ENCODE measurements around the gene FASTK.

The FASTK gene

DNA sequence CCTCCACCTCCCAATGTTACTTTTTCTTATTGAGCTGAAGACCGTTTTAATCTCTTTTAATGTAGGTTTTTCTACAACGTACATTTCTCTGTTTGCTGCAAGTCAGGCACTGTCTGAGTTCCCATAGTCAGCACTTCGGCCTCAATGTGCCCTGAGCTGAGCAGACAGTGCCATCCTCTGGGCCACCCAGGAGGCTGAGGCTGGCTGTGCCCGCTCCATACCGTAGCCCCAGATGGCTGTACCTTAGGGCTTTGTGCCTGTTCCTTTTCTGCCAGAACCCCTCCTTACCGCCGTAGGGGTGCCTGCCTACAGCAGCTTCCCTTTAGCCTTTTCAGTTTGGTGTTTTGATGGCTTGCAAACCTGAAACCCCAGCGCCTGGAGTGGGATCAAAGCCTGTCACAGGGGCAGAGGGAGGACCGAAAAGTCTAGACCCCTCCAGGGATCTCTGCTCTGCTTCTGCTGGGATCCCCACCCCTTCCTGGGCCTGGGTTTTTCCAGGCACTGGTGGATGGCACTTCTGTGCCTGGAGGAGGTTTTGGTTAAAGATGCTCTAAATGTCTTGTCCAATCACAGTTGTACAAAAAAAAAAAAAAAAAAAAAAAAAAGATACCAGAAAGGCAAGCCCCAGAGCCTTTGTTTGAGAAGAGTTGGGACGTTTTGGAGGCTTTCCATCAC, 14.7 kb upstream of the FASTK start:
- peak; percentile 31 for DNase-seq

DNA sequence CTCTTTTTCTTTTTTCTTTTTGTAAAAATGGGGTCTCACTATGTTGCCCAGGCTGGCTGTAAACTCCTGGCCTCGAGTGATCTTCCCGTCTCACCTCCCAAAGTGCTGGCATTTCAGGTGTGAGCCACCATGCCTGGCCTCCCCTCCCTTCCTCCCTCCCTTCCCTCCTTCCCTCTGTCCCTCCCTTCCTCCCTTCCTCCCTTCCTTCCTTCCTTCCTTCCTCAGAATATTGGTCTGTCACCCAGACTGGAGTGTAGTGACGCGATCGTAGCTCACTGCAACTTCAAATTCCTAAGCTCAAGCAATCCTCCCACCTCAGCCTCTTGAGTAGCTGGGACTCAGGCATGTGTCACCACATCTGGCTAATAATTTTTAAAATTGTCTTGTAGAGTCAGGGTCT, 14.1 kb upstream of the FASTK start:
- DNase-seq: no peak

GRCh38 chr7:151093748-151094147, 13.1 kb upstream of the FASTK start:
- no peak for DNase-seq

DNA sequence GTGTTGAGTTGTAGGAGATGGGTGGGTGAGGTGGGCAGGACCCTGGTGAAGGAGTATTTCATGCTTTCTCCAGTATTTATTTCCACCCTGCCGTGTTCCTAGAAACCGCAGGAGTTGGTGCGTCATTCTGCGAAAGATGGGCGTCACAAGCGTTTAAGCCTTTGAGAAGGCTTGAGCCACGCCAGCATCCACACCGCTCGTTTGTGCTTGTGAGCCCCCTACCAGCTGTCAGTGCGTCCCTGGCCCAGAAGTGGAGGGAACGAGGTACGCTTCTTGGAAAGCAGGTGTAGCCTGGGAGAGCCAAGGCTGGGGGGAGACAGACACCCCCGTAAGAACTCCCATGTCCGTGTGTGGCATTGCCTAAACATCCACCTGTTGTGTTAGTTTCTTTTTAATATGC, 11.4 kb upstream of the FASTK start:
- DNase-seq: no peak

DNA sequence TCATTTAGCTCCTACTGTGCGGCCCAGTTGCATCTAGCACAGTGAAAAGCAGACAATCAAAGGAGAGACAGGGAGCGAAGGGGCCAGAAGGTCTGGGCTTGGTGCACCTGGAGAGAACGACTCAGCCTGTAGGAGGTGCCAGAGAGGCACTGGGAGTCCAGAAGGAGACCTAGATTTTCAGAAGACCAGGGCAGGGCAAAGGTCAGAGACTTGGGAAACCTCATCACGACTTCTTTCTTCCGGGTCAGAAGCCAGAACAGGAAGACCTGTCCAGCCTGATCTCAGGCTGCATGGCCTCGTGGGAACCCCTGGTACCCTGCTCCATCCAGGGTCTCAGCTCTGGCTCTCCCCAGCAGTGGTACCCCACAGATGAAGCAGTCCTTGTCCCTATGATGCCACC, 10.8 kb upstream of the FASTK start:
- peak; percentile 42 for DNase-seq

DNA sequence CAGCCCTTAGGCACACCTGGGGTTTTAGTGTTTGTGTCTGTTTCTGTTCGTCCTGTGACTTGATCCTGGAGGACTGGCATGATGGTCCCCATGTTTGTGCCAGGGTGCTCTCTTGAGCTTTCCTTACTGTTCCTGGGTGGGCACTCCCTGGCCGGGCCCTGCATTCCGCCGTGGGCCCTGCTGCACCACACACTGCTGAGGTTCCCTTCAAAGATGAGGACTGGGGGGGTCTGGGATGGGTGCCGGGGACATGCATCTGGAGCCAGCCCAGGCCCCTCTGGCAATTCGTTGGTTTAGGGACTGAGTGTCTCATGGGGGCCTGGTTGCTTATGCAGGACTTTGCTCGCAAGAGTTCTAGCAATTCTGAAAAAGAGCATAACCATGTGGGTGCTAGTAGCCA, 10.4 kb upstream of the FASTK start:
- DNase-seq: no peak

DNA sequence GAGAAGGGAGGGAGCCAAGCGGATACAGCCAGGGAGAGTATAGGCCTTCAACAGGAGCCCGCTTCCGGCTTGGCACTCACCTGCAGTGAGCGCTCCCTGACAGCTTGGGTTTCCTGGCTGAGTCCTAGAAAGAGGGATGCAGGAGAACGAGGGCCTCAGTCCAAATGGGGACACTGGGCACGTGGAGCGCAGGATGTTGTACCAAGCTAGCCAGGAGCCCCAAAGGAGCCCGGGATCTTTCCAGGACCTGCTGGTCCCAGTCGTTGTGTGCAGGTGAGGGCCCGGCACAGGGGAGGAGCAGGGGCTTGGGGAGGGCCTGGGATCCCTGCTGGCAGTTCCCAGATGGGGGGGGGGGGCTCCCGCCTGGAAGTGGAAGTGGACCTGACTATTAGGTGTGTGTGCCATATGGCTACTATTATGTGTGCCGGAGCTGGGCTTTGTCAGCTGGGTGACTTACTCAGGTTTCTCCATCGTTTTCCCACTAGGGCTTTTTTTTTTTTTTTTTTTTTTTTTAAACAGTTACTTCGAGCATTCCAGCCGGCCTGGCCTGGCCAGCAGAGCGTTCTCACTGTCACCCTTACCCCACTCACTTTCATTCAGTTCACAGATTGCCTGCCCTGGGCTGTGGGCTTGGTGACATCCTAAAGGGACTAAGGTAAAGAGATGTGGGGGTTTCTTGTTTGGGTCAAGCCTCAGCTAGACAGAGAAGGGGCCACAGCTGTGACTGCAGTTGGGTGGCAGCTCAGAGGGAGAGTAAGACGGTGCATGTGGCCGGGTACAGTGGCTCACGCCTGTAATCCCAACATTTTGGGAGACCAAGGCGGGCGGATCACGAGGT, 9.5 kb upstream of the FASTK start:
- DNase-seq: no peak

DNA sequence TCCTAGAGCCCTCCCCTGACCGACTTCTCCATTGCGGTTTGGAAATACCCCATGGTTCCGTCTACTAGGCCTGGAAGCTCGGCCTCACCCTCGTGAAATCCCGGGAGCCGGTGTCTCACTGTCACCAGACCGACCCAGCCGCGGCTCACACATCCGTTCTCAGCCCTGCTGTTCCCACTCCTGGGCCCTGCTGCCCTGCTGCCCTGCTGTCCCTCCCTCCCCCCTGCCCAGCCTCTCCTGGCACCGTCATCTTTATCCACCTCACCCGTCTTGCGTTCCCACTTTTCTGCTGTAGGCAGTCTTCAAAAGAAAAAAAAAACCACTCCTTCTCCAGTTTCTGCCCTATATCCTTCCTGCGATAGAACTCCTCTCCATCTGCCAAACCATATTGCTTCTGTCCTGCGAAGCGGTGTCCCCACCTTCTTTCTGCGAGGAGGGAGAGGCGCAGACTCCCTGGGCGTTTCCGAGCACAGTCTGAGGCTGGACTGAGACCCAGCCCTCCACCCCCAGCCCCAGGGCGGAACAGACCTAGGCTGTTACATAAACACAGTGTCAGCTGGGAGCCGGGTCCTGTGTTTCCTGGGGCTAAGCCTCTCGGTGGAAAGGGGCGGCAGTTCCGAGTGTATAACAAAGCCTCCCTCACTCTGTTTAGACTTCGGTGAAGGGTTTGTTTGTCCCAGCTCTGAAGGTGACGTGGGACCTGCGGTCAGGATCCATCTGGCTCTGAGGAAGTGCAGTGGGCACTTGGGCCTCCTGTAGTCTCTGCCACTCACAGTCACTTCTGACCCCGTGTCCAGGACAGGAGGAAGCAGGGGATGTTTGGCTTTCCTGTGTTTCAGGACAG, 8.5 kb upstream of the FASTK start:
- DNase-seq: no peak

DNA sequence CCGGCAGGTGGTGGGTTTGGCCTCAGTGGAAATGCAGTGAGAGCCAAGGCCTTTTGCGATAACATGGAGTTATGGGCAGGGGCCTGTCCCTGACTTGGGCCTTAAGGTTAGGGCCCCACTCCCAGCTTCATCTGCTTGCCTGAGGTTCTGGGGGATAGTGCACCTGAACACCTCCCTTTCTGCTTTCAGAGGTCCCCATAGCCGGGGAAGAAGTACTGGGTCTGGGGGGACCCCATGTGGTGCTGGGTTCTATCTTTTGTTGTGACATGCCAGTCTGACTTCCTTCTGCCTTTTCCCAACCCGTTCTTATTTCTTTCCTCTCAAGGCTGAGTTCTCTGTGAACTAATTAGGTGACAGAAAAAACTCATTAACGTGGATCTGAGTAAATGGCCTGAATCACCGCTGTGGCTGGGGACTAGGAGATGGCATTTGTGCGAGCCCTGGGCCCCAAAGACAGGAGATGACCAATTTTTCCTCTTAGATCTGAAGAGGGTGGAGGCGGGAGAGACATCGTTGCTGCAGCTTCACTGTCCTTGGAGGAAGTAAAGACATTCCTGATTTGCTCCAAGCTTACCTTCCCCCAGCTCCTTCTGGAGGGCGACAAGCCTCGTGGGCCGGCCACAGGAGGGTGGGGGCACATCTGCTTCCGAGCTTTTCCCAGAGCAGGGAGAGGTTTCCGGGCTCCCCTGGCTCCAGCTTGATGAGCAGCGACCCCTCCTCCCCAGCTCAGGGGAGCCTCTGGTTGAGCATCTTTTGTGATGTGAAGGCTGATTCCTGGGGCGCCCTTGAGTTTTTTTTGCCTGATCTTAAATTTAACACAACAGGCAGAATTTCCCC, 7.6 kb upstream of the FASTK start:
- DNase-seq: peak; percentile 20

DNA sequence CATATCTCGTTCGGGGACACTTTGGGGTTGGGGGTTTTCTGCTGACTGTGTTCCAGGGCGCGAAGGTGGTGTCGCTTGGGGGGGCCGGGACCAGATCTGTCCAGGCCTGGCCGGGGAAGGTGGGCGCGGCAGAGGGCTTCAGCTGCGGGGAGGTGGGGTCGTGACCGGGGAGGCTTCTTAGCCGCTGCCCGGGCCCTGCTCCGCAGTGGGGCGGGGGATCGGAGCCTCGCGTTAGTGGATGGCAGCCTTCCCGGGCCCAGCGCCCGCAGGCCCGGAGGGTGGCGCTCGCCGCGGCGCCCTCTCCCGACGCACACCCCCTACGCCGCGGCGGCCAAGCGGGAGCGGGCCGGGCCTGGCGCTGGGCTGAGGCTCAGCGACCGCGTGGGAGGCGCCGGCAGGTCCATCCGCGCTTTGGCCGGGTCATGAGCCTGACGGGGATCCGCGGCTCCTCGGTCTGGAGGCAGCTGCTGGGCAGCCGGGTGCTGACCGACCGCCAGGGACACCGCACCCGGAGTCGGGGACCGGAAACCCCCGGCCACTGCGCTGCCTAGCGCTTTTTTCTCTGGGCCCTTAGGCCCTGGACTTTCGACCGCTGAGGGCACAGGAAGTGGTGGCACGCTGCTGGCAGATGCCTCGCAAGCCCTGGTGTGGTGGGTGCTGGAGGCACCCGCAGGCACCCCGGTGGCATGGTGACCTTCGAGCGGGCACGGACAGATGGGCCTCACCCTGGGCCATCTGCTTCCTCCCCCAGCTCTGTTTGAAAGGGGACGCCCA, 6.8 kb upstream of the FASTK start:
- peak; percentile 82 for DNase-seq

- DNase-seq: peak; percentile 56
Observed at GRCh38 chr7:151086802-151087244, 6.2 kb upstream of the FASTK start.

DNA sequence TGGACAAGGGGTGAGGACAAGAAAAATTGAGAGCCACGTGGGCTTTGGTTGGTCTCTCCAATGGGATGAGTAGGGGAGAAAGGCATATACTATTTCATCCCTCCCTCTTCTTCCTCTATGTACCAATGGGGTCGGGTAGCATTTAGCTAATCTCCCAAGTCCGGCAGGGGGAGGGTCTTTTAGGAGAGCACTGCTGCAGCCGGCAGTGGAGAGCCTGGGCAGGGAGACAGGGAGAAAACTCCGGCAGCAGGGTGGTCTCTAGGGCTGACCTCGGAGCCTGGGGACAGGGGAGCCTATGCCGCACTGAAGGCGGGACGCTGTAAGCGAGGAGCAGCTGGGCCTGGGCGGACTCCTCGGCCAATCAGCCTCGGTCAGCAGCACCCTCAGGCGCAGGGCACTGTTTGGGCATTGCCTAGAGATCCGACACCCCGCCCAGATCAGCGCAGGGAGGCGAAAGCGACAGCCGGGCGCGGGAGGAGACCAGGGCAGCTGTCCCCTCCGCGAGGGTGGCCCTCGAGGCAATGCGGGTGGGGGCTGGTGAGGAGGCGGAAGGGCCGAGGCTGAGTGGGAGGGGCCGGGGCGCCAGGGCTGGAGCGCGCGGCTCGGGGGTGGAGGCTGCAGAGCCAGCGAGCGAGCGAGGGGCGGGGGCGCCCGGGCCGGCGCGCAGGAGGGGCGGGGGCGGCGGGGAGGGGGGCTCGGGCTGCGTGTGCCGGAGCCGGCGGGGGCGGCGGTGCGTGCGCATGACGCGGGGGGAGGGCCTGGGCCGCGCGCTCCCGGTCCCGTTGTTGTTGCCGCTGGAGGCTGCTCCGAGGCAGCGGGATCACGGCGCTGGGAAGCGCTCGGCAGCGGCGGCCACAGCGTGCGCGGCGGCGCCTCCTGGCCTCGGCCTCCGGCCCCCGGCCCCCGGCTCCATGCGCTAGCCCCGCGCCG, 5.3 kb upstream of the FASTK start, which contains the start of gene AGAP3:
Gene AGAP3 (plus strand): TSS at position 785 of the 930 bp plus-strand sequence. CDS start 267 bp downstream, outside the sequence.
- peak; percentile 90 for DNase-seq

DNA sequence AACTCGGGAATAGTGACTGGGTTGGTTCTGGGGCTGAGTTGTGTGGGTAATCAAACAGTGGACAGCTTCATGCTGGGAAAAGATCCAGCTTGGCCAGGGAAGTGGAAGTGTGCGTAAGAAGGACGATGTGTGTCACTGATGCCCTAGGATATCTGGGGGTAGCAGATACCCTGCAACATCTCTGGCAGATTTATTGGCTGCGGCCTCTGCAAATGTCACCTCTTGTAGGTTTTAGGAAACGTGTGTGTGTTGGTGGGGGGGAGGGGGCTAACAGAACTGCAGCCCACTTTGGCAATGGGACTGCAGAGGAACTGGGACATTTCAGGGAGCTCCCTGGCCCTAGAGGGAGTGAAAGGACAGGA, 4.7 kb upstream of the FASTK start:
- no peak for DNase-seq

DNA sequence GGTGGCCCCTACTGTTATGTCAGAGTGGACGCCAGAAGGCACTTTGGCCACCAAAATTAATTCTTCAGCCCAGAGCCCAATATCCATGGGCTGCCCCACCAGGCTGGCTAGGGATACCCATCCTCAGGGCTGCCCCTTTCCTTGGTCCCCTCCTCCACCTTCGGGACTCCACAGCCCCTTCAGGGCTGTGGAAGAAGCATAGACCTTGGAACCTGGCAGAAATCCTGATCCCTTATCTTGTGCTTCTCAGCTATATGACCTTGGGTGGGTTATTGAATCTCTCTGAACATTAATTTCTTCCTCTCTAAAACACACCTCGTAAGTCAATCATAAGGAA, 3.2 kb upstream of the FASTK start:
- DNase-seq: no peak

DNA sequence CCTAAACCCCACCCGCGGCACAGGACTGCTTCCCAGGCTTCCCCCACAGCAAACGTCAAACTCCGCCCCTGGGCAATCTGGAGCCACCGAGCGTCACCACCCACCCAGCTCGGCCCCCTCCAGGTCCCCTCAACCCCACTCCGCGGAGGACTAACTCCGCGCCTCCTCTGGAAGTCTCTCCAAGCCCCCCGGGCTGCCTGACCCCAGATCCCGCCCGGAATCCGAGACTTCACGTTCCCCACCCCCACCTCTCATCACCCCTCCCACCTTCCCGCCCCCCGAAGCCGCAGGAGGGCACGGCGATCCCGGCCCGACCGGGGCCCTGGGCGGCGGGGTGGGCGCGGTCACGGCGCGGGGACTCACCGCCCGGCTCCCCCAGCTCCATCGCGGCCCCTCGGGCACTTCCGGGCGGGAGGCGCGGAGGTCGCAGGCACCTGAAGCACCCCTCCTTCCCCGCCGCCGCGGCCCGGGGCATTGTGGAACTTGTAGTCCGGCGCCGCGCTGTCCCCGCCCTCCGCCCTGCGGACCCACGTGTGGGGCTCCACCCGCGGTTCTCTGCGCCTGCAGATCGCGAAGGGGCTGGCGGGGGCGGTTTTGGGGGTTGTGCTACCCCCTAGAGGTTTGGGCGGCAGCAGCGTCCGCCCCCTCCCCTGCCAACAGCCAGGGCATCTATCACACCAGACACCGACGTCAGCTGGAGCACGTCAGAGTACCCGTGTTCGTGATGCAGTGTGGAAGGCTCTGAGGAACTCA, 2.6 kb upstream of the FASTK start, which contains the start of gene TMUB1:
Gene TMUB1 (minus strand): TSS at position 423 of the 753 bp plus-strand sequence. CDS start 930 bp downstream, outside the sequence.
- DNase-seq: peak; percentile 87

GRCh38 chr7:151082141-151083070, 1.8 kb upstream of the FASTK start:
- no peak for DNase-seq

DNA sequence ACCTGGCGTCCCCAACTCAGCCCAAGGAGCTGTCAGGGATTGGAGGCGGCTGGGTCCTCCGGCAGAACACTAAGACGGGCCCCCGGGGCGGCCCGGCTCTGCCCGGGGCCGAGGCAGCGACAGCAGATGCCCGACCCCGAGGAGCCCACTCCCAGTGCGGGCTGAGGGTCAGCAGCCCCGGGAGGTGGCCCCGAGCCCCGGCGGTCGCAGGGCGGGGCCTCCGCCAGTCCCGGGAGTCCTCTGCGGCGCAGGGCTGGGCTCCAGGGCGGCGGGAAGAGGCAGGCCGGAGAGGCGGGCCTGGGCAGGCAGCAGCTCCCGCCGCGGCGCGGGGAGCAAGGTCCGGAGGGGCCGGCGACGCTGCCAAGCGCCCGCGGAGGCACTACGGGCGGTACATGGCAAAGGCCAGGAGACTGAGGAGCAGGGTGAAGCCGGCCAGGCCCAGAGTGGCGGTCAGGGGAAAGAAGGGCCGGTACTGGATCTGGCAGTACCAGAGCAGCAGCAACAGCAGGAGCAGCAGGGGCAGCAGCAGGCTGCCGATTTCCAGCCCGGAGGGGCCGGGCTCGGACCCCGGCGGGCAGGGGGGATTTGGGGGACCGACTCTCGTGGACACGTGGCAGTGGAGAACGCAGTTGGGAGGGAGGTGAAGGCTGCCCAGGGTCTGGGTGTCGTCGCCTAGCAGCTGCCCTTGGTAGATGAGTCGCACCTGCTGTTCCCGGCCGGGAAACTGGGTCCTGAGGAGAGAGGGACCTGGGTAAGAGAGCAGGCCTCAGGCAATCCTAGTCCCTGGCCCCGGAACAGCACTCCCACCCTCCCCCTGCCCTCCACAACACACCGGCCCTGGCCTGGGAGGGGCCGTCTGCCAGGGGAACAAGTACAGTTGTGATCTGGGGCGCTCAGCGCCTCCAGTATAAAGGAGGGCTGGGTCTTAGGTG, 827 bp upstream of the FASTK start:
- no peak for DNase-seq

Measured in RPMI8226 (cell line).